Epithelial cell of umbilical artery (primary cell): ENCODE results near the gene KLHDC1. TPM values are rescaled to one million over a fixed set of nuclear protein-coding genes. Genes with fewer than 3 reads are reported as not detected.

ENCODE experiments used
- total RNA-seq: library from RNA; depleted of rRNA; stranded (reverse); fragments of >200 nt; gene quantifications from 2 replicates; pipeline ENCODE4 v1.2.3, GENCODE V29; 2014

KLHDC1 gene
- 1.1 and 2.6 TPM in 2 replicates for total RNA-seq

GRCh38 chr14:49692811-49693734 is at the start of gene KLHDC1:
TSS of gene KLHDC1 (plus strand) at chr14:49693120. CDS start at chr14:49693195, 75 bp downstream.

GRCh38 chr14:49687942-49688700 is 4.8 kb upstream of the KLHDC1 start, which contains the start of gene POLE2:
TSS of gene POLE2 (minus strand) at chr14:49688214. CDS start at chr14:49688203, 11 bp downstream.

GRCh38 chr14:49767571-49768300 is 74.8 kb downstream of the KLHDC1 start, which contains the start of gene KLHDC2:
TSS of gene KLHDC2 (plus strand) at chr14:49768153. CDS start at chr14:49768469, 316 bp downstream.

Other genes starting within 250 kb of the KLHDC1 start
- 1,049 and 4,560 TPM in 2 replicates for gene RPS29, start 106.7 kb upstream of the KLHDC1 start, total RNA-seq
- 34.4 and 41.3 TPM in 2 replicates for gene LRR1, start 94.2 kb upstream of the KLHDC1 start, total RNA-seq
- gene RPL36AL, start 72.5 kb upstream of the KLHDC1 start, total RNA-seq, result 287 and 298 TPM in 2 replicates
- gene MGAT2, start 72.3 kb upstream of the KLHDC1 start, total RNA-seq, result 107 and 125 TPM in 2 replicates
- 11.2 and 13.6 TPM in 2 replicates for gene DNAAF2, start 57.9 kb upstream of the KLHDC1 start, total RNA-seq
- 14.9 and 16.6 TPM in 2 replicates for gene POLE2, start 4.9 kb upstream of the KLHDC1 start, total RNA-seq
- 43.3 and 52.9 TPM in 2 replicates for gene KLHDC2, start 75.0 kb downstream of the KLHDC1 start, total RNA-seq
- gene NEMF, start 159.7 kb downstream of the KLHDC1 start, total RNA-seq, result 51.0 and 60.2 TPM in 2 replicates
- 82.5 and 93.2 TPM in 2 replicates for gene ARF6, start 200.0 kb downstream of the KLHDC1 start, total RNA-seq